Upper lobe of left lung (tissue), 6 donors: ENCODE results near the gene TSC22D1. TPM values are rescaled to one million over a fixed set of nuclear protein-coding genes. Genes with fewer than 3 reads are reported as not detected.

Experiments
- ATAC-seq, 2 donors: fragments of 200-7000 bp; cut with Tn5 transposase; one replicate each; pipeline ENCODE4 v1.9.1; 2022; ENCODE audit warnings: mild to moderate bottlenecking in 2 of 2, moderate library complexity in 2 of 2; ENCODE audit not compliant: low FRiP score in 2 of 2
- DNase-seq, 2 donors: peaks; one replicate each; pipeline ENCODE4 v3.0.0-alpha.2; 2019 to 2020
- H3K27ac ChIP-seq, 4 donors: fragments of 200-600 bp; sonication (generic); one replicate each; pipeline ENCODE4 v1.5.1; 2016 to 2019
- H3K27me3 ChIP-seq, 4 donors: fragments of 200-600 bp; sonication (generic); one replicate each; pipeline ENCODE4 v1.5.1; 2017 to 2019
- H3K36me3 ChIP-seq, 4 donors: fragments of 200-600 bp; sonication (generic); one replicate each; pipeline ENCODE4 v1.5.1; 2016 to 2019
- H3K4me1 ChIP-seq, 4 donors: fragments of 200-600 bp; sonication (generic); one replicate each; pipeline ENCODE4 v1.5.1; 2018 to 2019
- H3K4me3 ChIP-seq, 4 donors: fragments of 200-600 bp; sonication (generic); one replicate each; pipeline ENCODE4 v1.5.1; 2017 to 2019; ENCODE audit warnings: mild to moderate bottlenecking in 2 of 4, moderate library complexity in 1 of 4
- H3K9me3 ChIP-seq, 4 donors: fragments of 200-600 bp; sonication (generic); one replicate each; pipeline ENCODE4 v1.5.1; 2018 to 2019
- EP300 ChIP-seq, 4 donors: sonication (generic); formaldehyde crosslinking; IDR thresholded peaks; one replicate each; pipeline ENCODE4 v1.5.1; 2017; ENCODE audit warnings: antibody characterized with exemption in 4 of 4, control low read depth in 2 of 4
- POLR2A ChIP-seq, 4 donors: fragments of 450-650 bp; IDR thresholded peaks; one replicate each; pipeline ENCODE4 v1.5.1; 2016 to 2017; ENCODE audit warnings: antibody characterized with exemption in 4 of 4, mild to moderate bottlenecking in 2 of 4
- POLR2AphosphoS5 ChIP-seq, 2 donors: sonication (generic); formaldehyde crosslinking; IDR thresholded peaks; one replicate each; pipeline ENCODE4 v1.5.1; 2017; ENCODE audit warnings: antibody characterized with exemption in 2 of 2
- WGBS, 2 donors: methylation state at CpG; one replicate each; pipeline ENCODE4 v1.1.5; 2017 to 2018; 5-methylcytosine and 5-hydroxymethylcytosine counted together
- total RNA-seq, 6 donors: library from RNA; depleted of rRNA in 4 of 6; stranded (reverse); fragments of >200 nt in 4 of 6; gene quantifications; one replicate each; pipeline versions ENCODE4 v1.1.0 to v1.2.1, GENCODE V29; 2016 to 2021
- TF ChIP-seq, protein P1 (sequence below), 6 experiments: fragments of 450-650 bp in 4 of 6; fragments of 200-600 bp in 2 of 6; sonication (generic) in 2 of 6; IDR thresholded peaks; one replicate each; pipeline ENCODE4 v1.5.1; 2016 to 2019; ENCODE audit warnings: antibody characterized with exemption in 6 of 6
- donor health status: DM: no; HTN: no; CAD: no; lungs with moderate emphysema.
- donor health status: DM: no; HTN: yes; CAD: no; lungs with severe emphysema.

Gene TSC22D1
- total RNA-seq, 6 donors from 2014 or later, result 66.0 to 158 (median 115) TPM

DNA sequence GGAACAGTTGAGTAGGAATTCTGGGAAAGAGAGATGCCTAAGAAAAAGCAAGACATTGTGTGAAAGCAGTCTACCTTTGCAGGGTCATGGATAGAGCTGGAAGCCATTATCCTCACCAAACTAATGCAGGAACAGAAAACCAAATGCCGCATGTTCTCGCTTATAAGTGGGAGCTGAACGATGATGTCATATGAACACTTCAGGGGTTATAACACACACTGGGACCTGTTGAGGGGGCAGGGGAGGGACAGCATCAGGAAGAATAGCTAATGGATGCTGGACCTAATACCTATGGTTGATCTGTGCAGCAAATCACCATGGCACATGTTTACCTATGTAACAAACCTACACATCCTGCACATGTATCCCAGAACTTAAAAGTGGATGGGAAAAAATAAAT, 69.9 kb downstream of the TSC22D1 start:
- H3K9me3 ChIP-seq, result no peaks in the 10 kb centered on the region
- H3K27me3 ChIP-seq, result no peaks in the 10 kb centered on the region
- no peak overlapping the region for H3K4me3 ChIP-seq
- H3K4me1 ChIP-seq, result peaks cover 0 to 9% (median 0%) of the 10 kb centered on the region in 4 donors
- no peaks in the 10 kb centered on the region for H3K36me3 ChIP-seq
- whole genome bisulfite sequencing, 2 donors, result 92 to 96% methylated on average over 3 of the region's 3 CpGs
- H3K27ac ChIP-seq, result no peak overlapping the region
- no peak for ATAC-seq
- TF ChIP-seq POLR2A (IDR thresholded peaks at IDR 0.05) (no peak), EP300 (IDR thresholded peaks at IDR 0.05) (no peak), POLR2AphosphoS5 (IDR thresholded peaks at IDR 0.05) (no peak)
- TF ChIP-seq, protein P1, sequence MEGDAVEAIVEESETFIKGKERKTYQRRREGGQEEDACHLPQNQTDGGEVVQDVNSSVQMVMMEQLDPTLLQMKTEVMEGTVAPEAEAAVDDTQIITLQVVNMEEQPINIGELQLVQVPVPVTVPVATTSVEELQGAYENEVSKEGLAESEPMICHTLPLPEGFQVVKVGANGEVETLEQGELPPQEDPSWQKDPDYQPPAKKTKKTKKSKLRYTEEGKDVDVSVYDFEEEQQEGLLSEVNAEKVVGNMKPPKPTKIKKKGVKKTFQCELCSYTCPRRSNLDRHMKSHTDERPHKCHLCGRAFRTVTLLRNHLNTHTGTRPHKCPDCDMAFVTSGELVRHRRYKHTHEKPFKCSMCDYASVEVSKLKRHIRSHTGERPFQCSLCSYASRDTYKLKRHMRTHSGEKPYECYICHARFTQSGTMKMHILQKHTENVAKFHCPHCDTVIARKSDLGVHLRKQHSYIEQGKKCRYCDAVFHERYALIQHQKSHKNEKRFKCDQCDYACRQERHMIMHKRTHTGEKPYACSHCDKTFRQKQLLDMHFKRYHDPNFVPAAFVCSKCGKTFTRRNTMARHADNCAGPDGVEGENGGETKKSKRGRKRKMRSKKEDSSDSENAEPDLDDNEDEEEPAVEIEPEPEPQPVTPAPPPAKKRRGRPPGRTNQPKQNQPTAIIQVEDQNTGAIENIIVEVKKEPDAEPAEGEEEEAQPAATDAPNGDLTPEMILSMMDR (IDR thresholded peaks at IDR 0.05), result no peak
- DNase-seq, result no peak

GRCh38 chr13:44504116-44504515, 72.0 kb downstream of the TSC22D1 start:
- H3K36me3 ChIP-seq, result no peaks in the 10 kb centered on the region
- H3K27me3 ChIP-seq, result no peaks in the 10 kb centered on the region
- TF ChIP-seq POLR2A (IDR thresholded peaks at IDR 0.05) (no peak), POLR2AphosphoS5 (IDR thresholded peaks at IDR 0.05) (no peak), EP300 (IDR thresholded peaks at IDR 0.05) (no peak)
- TF ChIP-seq, protein P1 (IDR thresholded peaks at IDR 0.05), result no peak
- peaks cover 0 to 9% (median 0%) of the 10 kb centered on the region in 4 donors for H3K4me1 ChIP-seq
- peak in 1 of 2 donors; percentile 66 for ATAC-seq
- no peak overlapping the region for H3K27ac ChIP-seq
- 50 to 79% methylated on average over 4 of the region's 4 CpGs for WGBS, 2 donors
- H3K4me3 ChIP-seq, result no peak overlapping the region
- no peaks in the 10 kb centered on the region for H3K9me3 ChIP-seq
- peak in 1 of 2 donors; percentile 51 for DNase-seq

- Histone ChIP-seq H3K4me1 (peaks cover 0 to 3% (median 0%) of the 10 kb centered on the region in 4 donors), H3K4me3 (no peak overlapping the region), H3K9me3 (no peaks in the 10 kb centered on the region), H3K36me3 (no peaks in the 10 kb centered on the region), H3K27me3 (no peaks in the 10 kb centered on the region), H3K27ac (no peak overlapping the region)
- DNase-seq (no peak), ATAC-seq (no peak)
- TF ChIP-seq EP300 (IDR thresholded peaks at IDR 0.05) (no peak), POLR2A (IDR thresholded peaks at IDR 0.05) (no peak), POLR2AphosphoS5 (IDR thresholded peaks at IDR 0.05) (no peak)
- TF ChIP-seq, protein P1 (IDR thresholded peaks at IDR 0.05), result no peak
These were observed 77.2 kb downstream of the TSC22D1 start for GRCh38 chr13:44498969-44499368.

- DNase-seq (no peak), ATAC-seq (no peak)
- WGBS, 2 donors, result 97% methylated on average over 3 of the region's 3 CpGs
- H3K27me3 ChIP-seq, result no peaks in the 10 kb centered on the region
- no peaks in the 10 kb centered on the region for H3K9me3 ChIP-seq
- H3K36me3 ChIP-seq, result no peaks in the 10 kb centered on the region
- H3K4me3 ChIP-seq, result no peak overlapping the region
- peaks cover 0 to 2% (median 0%) of the 10 kb centered on the region in 4 donors for H3K4me1 ChIP-seq
- no peak for TF ChIP-seq POLR2AphosphoS5 (IDR thresholded peaks at IDR 0.05)
- TF ChIP-seq, protein P1 (IDR thresholded peaks at IDR 0.05), result no peak
- no peak for TF ChIP-seq EP300 (IDR thresholded peaks at IDR 0.05)
- TF ChIP-seq POLR2A (IDR thresholded peaks at IDR 0.05), result no peak
- no peak overlapping the region for H3K27ac ChIP-seq
These were observed 77.6 kb downstream of the TSC22D1 start for GRCh38 chr13:44498502-44498901.

GRCh38 chr13:44497801-44498200, 78.3 kb downstream of the TSC22D1 start:
- H3K27me3 ChIP-seq, result no peaks in the 10 kb centered on the region
- ATAC-seq, result no peak
- H3K27ac ChIP-seq, result no peak overlapping the region

More at GRCh38 chr13:44497801-44498200, 78.3 kb downstream of the TSC22D1 start:
- Histone ChIP-seq H3K4me3 (no peak overlapping the region), H3K36me3 (no peaks in the 10 kb centered on the region), H3K9me3 (no peaks in the 10 kb centered on the region), H3K4me1 (no peaks in the 10 kb centered on the region)
- TF ChIP-seq POLR2A (IDR thresholded peaks at IDR 0.05) (no peak), EP300 (IDR thresholded peaks at IDR 0.05) (no peak), POLR2AphosphoS5 (IDR thresholded peaks at IDR 0.05) (no peak)
- TF ChIP-seq, protein P1 (IDR thresholded peaks at IDR 0.05), result no peak
- DNase-seq, result no peak
